GM12878 (cell line): Measurements from ENCODE around the gene COL4A5.

Source experiments
- CHD1 ChIP-seq: IDR thresholded peaks from 2 replicates; pipeline ENCODE4 v1.6.1; 2012; ENCODE audit warnings: low read depth, low read length, improper control_type of control experiment
- CTCF ChIP-seq, 3 experiments: IDR thresholded peaks in 2 of 3; conservative IDR thresholded peaks in 1 of 3; 2 replicates each; pipeline ENCODE4 v1.5.1; 2011; ENCODE audit warnings: low read depth in 3 of 3, low read length in 3 of 3, mild to moderate bottlenecking in 3 of 3, control low read depth in 2 of 3, moderate library complexity in 2 of 3, inconsistent platforms in 1 of 3, mixed read lengths in 1 of 3; ENCODE audit not compliant: control insufficient read depth in 2 of 3, insufficient read depth in 1 of 3; ENCODE audit errors: extremely low read depth in 1 of 3
- HDGF ChIP-seq: fragments of 450-650 bp; IDR thresholded peaks from 2 replicates; pipeline ENCODE4 v1.6.1; 2016; ENCODE audit warnings: antibody characterized with exemption
- JUND ChIP-seq: IDR thresholded peaks from 2 replicates; pipeline ENCODE4 v1.6.1; 2012; ENCODE audit warnings: low read depth, mild to moderate bottlenecking, low read length, improper control_type of control experiment, moderate library complexity
- MYC ChIP-seq: IDR thresholded peaks from 2 replicates; pipeline ENCODE4 v1.6.1; 2011; ENCODE audit warnings: mild to moderate bottlenecking, low read length, moderate library complexity, inconsistent platforms; ENCODE audit not compliant: insufficient read depth, insufficient replicate concordance, insufficient read length, severe bottlenecking
- NFYB ChIP-seq: IDR thresholded peaks from 2 replicates; pipeline ENCODE4 v1.6.1; 2011; ENCODE audit warnings: low read depth, mild to moderate bottlenecking, low read length, improper control_type of control experiment, moderate library complexity; ENCODE audit not compliant: insufficient read depth
- POLR2A ChIP-seq: IDR thresholded peaks from 2 replicates; pipeline ENCODE4 v1.6.1; 2011; ENCODE audit warnings: low read depth, mild to moderate bottlenecking, low read length
- POLR2AphosphoS5 ChIP-seq: IDR thresholded peaks from 2 replicates; pipeline ENCODE4 v1.6.1; 2011; ENCODE audit warnings: mild to moderate bottlenecking, low read length, inconsistent platforms
- RCOR1 ChIP-seq: conservative IDR thresholded peaks from 2 replicates; pipeline ENCODE4 v1.6.1; 2012; ENCODE audit warnings: low read depth, low read length, improper control_type of control experiment
- SIN3A ChIP-seq: IDR thresholded peaks from 2 replicates; pipeline ENCODE4 v1.6.1; 2012; ENCODE audit warnings: low read depth, low read length, improper control_type of control experiment
- USF2 ChIP-seq: IDR thresholded peaks from 2 replicates; pipeline ENCODE4 v1.6.1; 2011; ENCODE audit warnings: low read depth, low read length, improper control_type of control experiment, borderline replicate concordance
- ZNF217 ChIP-seq: fragments of 450-650 bp; IDR thresholded peaks from 2 replicates; pipeline ENCODE4 v1.6.1; 2017; ENCODE audit warnings: antibody characterized with exemption, mild to moderate bottlenecking

GRCh38 chrX:108614616-108615015, 175.0 kb downstream of the COL4A5 start:
- TF ChIP-seq MYC (no peak), HDGF (no peak), SIN3A (no peak), POLR2A (no peak), NFYB (no peak), CHD1 (no peak), CTCF (IDR thresholded peaks at IDR 0.05 in 2 of 3, conservative IDR thresholded peaks at IDR 0.05 in 1 of 3; ENCODE audit: control insufficient read depth in 2 of 3, extremely low read depth in 1 of 3, insufficient read depth in 1 of 3, low read depth in 3 of 3, low read length in 3 of 3) (no peak), JUND (no peak), POLR2AphosphoS5 (no peak), USF2 (no peak), RCOR1 (no peak), ZNF217 (no peak)
